Colonic mucosa (tissue), 4 donors: ENCODE measurements around the gene DUSP2. TPM values are rescaled to one million over a fixed set of nuclear protein-coding genes. Genes with fewer than 3 reads are reported as not detected.

Source experiments
- DNase-seq: peaks from one replicate; pipeline ENCODE4 v3.0.0-alpha.2; 2020
- H3K27ac ChIP-seq: fragments of 200-600 bp; one replicate; pipeline ENCODE4 v1.8.0; 2021
- H3K27me3 ChIP-seq: fragments of 200-600 bp; one replicate; pipeline ENCODE4 v1.8.0; 2021
- H3K36me3 ChIP-seq: fragments of 200-600 bp; one replicate; pipeline ENCODE4 v1.8.0; 2021
- H3K4me1 ChIP-seq: fragments of 200-600 bp; one replicate; pipeline ENCODE4 v1.8.0; 2021; ENCODE audit warnings: mild to moderate bottlenecking
- H3K4me3 ChIP-seq: fragments of 200-600 bp; one replicate; pipeline ENCODE4 v1.8.0; 2021
- H3K9ac ChIP-seq, 2 donors: one replicate each; pipeline ENCODE4 v1.7.0; 2013; ENCODE audit warnings: control low read depth in 2 of 2, low read depth in 2 of 2, low read length in 2 of 2
- H3K9me3 ChIP-seq: fragments of 200-600 bp; one replicate; pipeline ENCODE4 v1.8.0; 2021
- CTCF ChIP-seq: fragments of 200-600 bp; IDR thresholded peaks from one replicate; pipeline ENCODE4 v1.8.0; 2022; ENCODE audit warnings: antibody characterized with exemption, mild to moderate bottlenecking
- intact Hi-C: fragments of 100-400 bp; cut with DNase I; formaldehyde crosslinking; loops from one replicate; pipeline ENCODE4 v1.14.1; 2022
- total RNA-seq, 2 donors: library from RNA; stranded (reverse); fragmentation: NEBNext Ultra II Directional in 1 of 2; extraction: Animal tissue kit (Norgen Biotek cat#: 25700) in 1 of 2; gene quantifications; one replicate each; pipeline ENCODE4 v1.2.1, GENCODE V29; 2021
- donor health status: healthy.
- donor health status: DM: no; HTN: no; CAD: no.
- donor health status: DM: no; HTN: no; CAD: no.

DUSP2 gene
- total RNA-seq, 2 donors from 2014 or later = 1.6 to 5.1 TPM

DNA sequence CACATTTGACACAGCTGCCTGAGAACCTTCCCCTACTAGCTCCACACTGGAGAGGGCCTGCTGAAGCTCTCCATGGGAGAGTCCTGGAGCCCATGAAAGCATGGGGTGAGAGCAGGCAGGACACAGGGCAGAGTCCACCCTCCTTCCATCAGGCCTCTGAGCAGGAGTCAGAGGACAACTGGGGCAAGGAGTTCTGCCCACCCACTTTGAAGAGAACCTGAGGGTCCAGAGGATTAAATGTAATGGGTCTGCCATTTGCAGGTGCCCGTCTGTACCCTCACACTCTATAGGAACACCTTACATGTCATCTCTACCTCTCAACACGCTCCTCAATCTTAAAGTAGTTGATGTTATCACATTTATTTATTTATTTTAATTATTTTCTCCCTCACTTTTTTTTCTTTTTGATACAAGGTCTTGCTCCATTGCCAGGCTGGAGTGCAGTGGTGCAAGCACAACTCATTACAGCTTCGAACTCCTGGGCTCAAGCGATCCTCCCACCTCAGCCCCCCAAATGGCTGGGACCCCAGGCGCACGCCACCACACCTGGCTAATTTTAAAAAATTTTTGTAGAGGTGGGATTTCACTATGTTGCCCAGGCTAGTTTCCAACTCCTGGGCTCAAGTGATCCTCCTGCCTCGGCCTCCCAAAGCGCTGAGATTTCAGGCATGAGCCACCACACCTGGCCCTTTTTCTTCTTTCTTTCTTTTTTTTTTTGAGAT, 39.1 kb downstream of the DUSP2 start:
- no peaks in the 10 kb centered on the region for H3K4me1 ChIP-seq
- TF ChIP-seq CTCF = no peak
- no peaks in the 10 kb centered on the region for H3K27me3 ChIP-seq
- no peak overlapping the region for H3K9ac ChIP-seq
- H3K27ac ChIP-seq = no peak overlapping the region
- no peaks in the 10 kb centered on the region for H3K9me3 ChIP-seq
- DNase-seq = no peak
- intact Hi-C loops = no loop called here
- H3K4me3 ChIP-seq = no peak overlapping the region
- H3K36me3 ChIP-seq = no peaks in the 10 kb centered on the region

GRCh38 chr2:96105152-96105915, 39.9 kb downstream of the DUSP2 start:
- Histone ChIP-seq H3K9me3 (no peaks in the 10 kb centered on the region), H3K27ac (no peak overlapping the region), H3K36me3 (no peaks in the 10 kb centered on the region), H3K4me1 (no peaks in the 10 kb centered on the region), H3K27me3 (no peaks in the 10 kb centered on the region), H3K9ac (no peak overlapping the region), H3K4me3 (no peak overlapping the region)
- intact Hi-C loops = no loop called here
- DNase-seq = no peak
- no peak for TF ChIP-seq CTCF

DNA sequence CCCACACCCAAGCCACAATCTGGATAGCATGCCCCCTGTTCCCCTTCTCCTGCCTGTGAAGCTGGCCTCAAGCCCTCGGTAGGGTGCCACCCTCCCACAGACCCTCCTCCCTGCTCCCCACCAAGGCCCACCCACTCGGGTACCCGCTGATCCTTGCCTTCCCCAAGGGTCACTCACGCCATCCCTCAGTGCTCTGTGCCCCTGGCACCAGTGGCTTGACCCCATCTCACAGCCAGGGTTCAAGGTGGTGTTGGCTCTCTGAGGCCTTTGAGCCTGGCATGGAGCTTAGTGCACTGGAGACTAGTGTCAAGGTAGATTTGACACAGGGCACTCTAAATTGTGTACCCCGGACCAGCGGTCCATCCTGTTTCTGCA, 40.8 kb downstream of the DUSP2 start:
- no peak for DNase-seq
- intact Hi-C loops = no loop called here
- no peak overlapping the region for H3K27ac ChIP-seq

GRCh38 chr2:96103761-96104486, 41.3 kb downstream of the DUSP2 start:
- DNase-seq = no peak
- H3K4me1 ChIP-seq = no peaks in the 10 kb centered on the region

More for the DNA sequence above, 40.8 kb downstream of the DUSP2 start:
- Histone ChIP-seq H3K4me3 (no peak overlapping the region), H3K4me1 (no peaks in the 10 kb centered on the region), H3K9me3 (no peaks in the 10 kb centered on the region), H3K9ac (no peak overlapping the region), H3K27me3 (no peaks in the 10 kb centered on the region), H3K36me3 (no peaks in the 10 kb centered on the region)
- no peak for TF ChIP-seq CTCF

More at GRCh38 chr2:96103761-96104486, 41.3 kb downstream of the DUSP2 start:
- Histone ChIP-seq H3K9me3 (no peaks in the 10 kb centered on the region), H3K27me3 (no peaks in the 10 kb centered on the region), H3K4me3 (no peak overlapping the region), H3K36me3 (no peaks in the 10 kb centered on the region), H3K27ac (no peak overlapping the region), H3K9ac (no peak overlapping the region)
- intact Hi-C loops = no loop called here
- no peak for TF ChIP-seq CTCF
